ENCODE results near the gene CRHR1.

DNA sequence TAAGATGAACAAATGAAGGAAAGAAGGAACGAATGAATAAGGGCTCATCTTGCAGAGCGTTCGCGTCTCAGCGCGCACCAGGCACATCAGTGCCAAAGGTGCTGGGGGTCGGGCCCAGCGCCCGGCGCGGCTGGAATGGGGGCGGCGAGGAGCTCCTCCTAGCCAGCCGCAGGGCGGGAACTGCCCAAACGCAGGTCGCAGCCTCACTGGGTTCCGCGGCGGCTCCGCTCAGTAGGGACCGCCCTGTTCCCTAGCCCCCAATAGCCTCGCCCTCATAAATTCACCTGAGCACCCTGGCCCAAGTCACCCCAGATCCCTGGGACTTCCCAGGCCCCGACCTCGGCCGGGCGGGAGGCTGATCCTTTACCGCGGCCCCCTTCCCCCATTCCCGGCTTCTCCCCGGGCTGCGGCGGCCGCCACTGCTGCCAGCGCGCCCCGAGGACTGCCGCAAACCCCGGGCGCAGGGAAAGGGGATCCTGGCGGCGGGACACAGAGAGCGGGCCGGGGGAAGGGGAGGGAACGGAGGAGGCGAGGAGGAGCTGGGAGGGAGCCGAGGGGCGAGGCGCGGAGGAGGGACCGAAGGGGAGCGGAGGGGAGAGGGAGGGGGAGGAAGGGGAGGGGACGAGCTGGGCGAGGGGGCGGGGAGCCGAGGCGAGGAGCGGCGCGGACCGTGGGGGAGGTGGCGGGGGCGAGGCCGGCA is 377 bp upstream of the CRHR1 start:
- TF ChIP-seq SUZ12 (IDR thresholded peaks at IDR 0.05; ENCODE audit: extremely low read depth, insufficient read depth, insufficient read length) (no peak), YY1 (IDR thresholded peaks at IDR 0.05; ENCODE audit: insufficient read depth, insufficient read length) (no peak), ZNF274 (IDR thresholded peaks at IDR 0.05; ENCODE audit: low read depth, low read length) (no peak)
